Endothelial cell of umbilical vein (primary cell): Measurements from ENCODE around the gene UBA52. TPM values are rescaled to one million over a fixed set of nuclear protein-coding genes. Genes with fewer than 3 reads are reported as not detected.

Source experiments
- BruUV-seq: library from RNA; stranded (reverse); fragments of 400-500 nt; replicated peaks from 2 replicates; lab custom pipeline; 2021; lab: Mats Ljungman, UMichigan
- CTCF ChIA-PET: fragments of 300-600, 350-600 bp; sonication (Branson Sonifier 250); formaldehyde crosslinking; loops from one replicate; lab custom pipeline; 2021; ENCODE audit warnings: antibody characterized with exemption, inconsistent platforms; lab: Charles Lee
- POLR2A ChIA-PET: fragments of 300-600, 350-600 bp; sonication (Branson Sonifier 250); formaldehyde crosslinking; loops from one replicate; lab custom pipeline; 2021; ENCODE audit warnings: antibody characterized with exemption, inconsistent platforms; lab: Charles Lee
- DNase-seq: peaks from one replicate; pipeline ENCODE4 v3.0.0-alpha.2; 2011; ENCODE audit warnings: low read depth, low spot score
- FAIRE-seq: peaks from 2 replicates; lab custom pipeline; 2011; peaks lifted over from hg19 to GRCh38; lab: Jason Lieb, UNC
- H2AFZ ChIP-seq: 2 replicates; pipeline ENCODE4 v1.6.0; 2012; ENCODE audit warnings: low read depth, low read length, control low read depth, inconsistent platforms
- H3K27ac ChIP-seq: 2 replicates; pipeline ENCODE4 v1.5.1; 2011; ENCODE audit warnings: low read depth, mild to moderate bottlenecking, control low read depth, low read length, moderate library complexity; ENCODE audit not compliant: insufficient read depth
- H3K27me3 ChIP-seq, 2 experiments: 2 replicates each; pipeline versions ENCODE4 v1.6.0 to v1.6.1; 2011; ENCODE audit warnings: low read length in 2 of 2, mixed read lengths in 1 of 2; ENCODE audit not compliant: control insufficient read depth in 2 of 2, insufficient read depth in 2 of 2
- H3K36me3 ChIP-seq, 2 experiments: 2 replicates in 1 of 2; 3 replicates in 1 of 2; pipeline ENCODE4 v1.5.1; 2011; ENCODE audit warnings: low read length in 2 of 2, mild to moderate bottlenecking in 1 of 2, moderate library complexity in 1 of 2; ENCODE audit not compliant: control insufficient read depth in 2 of 2, insufficient read depth in 2 of 2; ENCODE audit errors: extremely low read depth in 1 of 2
- H3K4me1 ChIP-seq: 3 replicates; pipeline ENCODE4 v1.5.1; 2011; ENCODE audit warnings: mild to moderate bottlenecking, low read length; ENCODE audit not compliant: control insufficient read depth, insufficient read depth; ENCODE audit errors: extremely low read depth
- H3K4me2 ChIP-seq: 2 replicates; pipeline ENCODE4 v1.6.1; 2011; ENCODE audit warnings: low read length, control low read depth, mixed read lengths; ENCODE audit not compliant: insufficient read depth
- H3K4me3 ChIP-seq, 3 experiments: fragments of 200-600 bp in 1 of 3; sonication (generic), shearing (Covaris generic) in 1 of 3; replicated peaks in 1 of 3; 2 replicates each; pipeline ENCODE4 v1.5.1; 2011 to 2016; ENCODE audit warnings: control low read depth in 3 of 3, low read length in 3 of 3, mild to moderate bottlenecking in 2 of 3, inconsistent platforms in 1 of 3, low read depth in 1 of 3, moderate library complexity in 1 of 3; ENCODE audit not compliant: insufficient read depth in 1 of 3
- H3K79me2 ChIP-seq: 2 replicates; pipeline ENCODE4 v1.6.0; 2012; ENCODE audit warnings: low read length, inconsistent platforms; ENCODE audit not compliant: control insufficient read depth, insufficient read depth
- H3K9ac ChIP-seq: replicated peaks from 2 replicates; pipeline ENCODE3; 2011; ENCODE audit warnings: low read length, control low read depth; ENCODE audit not compliant: insufficient read depth; ENCODE audit errors: extremely low read depth
- H3K9me1 ChIP-seq: replicated peaks from 3 replicates; pipeline ENCODE4 v1.6.0; 2011; ENCODE audit warnings: mild to moderate bottlenecking, low read length; ENCODE audit not compliant: control insufficient read depth, insufficient read depth; ENCODE audit errors: extremely low read depth
- H3K9me3 ChIP-seq: replicated peaks from 2 replicates; pipeline ENCODE4 v1.5.1; 2012; ENCODE audit warnings: low read length, inconsistent platforms; ENCODE audit not compliant: control insufficient read depth, insufficient read depth
- H4K20me1 ChIP-seq: replicated peaks from 2 replicates; pipeline ENCODE3; 2011; ENCODE audit warnings: mild to moderate bottlenecking, low read length; ENCODE audit not compliant: control insufficient read depth, insufficient read depth; ENCODE audit errors: extremely low read depth
- EZH2 ChIP-seq: IDR thresholded peaks from 2 replicates; pipeline ENCODE4 v1.6.1; 2012; ENCODE audit warnings: borderline replicate concordance, low read depth, mild to moderate bottlenecking, moderate library complexity, low read length, inconsistent platforms; ENCODE audit not compliant: severe bottlenecking
- FOS ChIP-seq: IDR thresholded peaks from 2 replicates; pipeline ENCODE4 v1.6.1; 2011; ENCODE audit warnings: mild to moderate bottlenecking, low read length, moderate library complexity, borderline replicate concordance; ENCODE audit not compliant: insufficient read depth
- GATA2 ChIP-seq: IDR thresholded peaks from 2 replicates; pipeline ENCODE4 v1.7.0; 2011; ENCODE audit warnings: low read depth, mild to moderate bottlenecking, moderate library complexity, mixed read lengths, low read length; ENCODE audit not compliant: insufficient read length, insufficient read depth
- POLR2AphosphoS5 ChIP-seq: IDR thresholded peaks from 2 replicates; pipeline ENCODE4 v1.6.1; 2012; ENCODE audit warnings: low read depth, mild to moderate bottlenecking, control low read depth, low read length, moderate library complexity; ENCODE audit not compliant: insufficient read depth
- dilution Hi-C: fragments of 300-500 bp; cut with MboI; formaldehyde crosslinking; loops from one replicate; pipeline ENCODE4 v1.15.0; 2019; ENCODE audit warnings: low sequenced_read_pairs; ENCODE audit not compliant: extremely low pct_ligation_motif_present
- intact Hi-C: fragments of 100-400 bp; cut with micrococcal nuclease; formaldehyde crosslinking; loops from one replicate; pipeline ENCODE4 v1.10.0; 2022
- polyA plus RNA-seq, 4 experiments: library from polyadenylated mRNA; depleted of rRNA in 3 of 4; stranded (reverse) in 3 of 4; unstranded in 1 of 4; fragments of >200 nt; gene quantifications; 2 replicates each; pipeline versions ENCODE4 v1.2.1 to v1.2.3, GENCODE V29; 2011 to 2012; ENCODE audit warnings: missing spikeins in 1 of 4
- total RNA-seq: library from RNA; stranded (reverse); gene quantifications from 2 replicates; pipeline ENCODE4 v1.2.3, GENCODE V29; 2021
- TF ChIP-seq, protein P1 (sequence below): IDR thresholded peaks from 2 replicates; pipeline ENCODE4 v1.6.1; 2011; ENCODE audit not compliant: insufficient read depth, insufficient read length

Gene UBA52
- total and polyA plus RNA-seq, 2 donors (not counting 3 experiments of a cell fraction or from before 2014, with no cell fraction given), result 1,221 to 3,506 TPM

GRCh38 chr19:18611327-18612050 is 39.8 kb downstream of the UBA52 start:
- H4K20me1 ChIP-seq, result no peaks in the 10 kb centered on the region
- H2AFZ ChIP-seq, result no peak overlapping the region
- H3K9me1 ChIP-seq, result no peaks in the 10 kb centered on the region
- peaks cover 16% of the 10 kb centered on the region for H3K4me1 ChIP-seq
- no peak overlapping the region for H3K27ac ChIP-seq
- dilution Hi-C loops (no loop called here), intact Hi-C loops (no loop called here)
- H3K4me3 ChIP-seq, result no peak overlapping the region
- H3K79me2 ChIP-seq, result no peaks in the 10 kb centered on the region
- ChIA-PET CTCF (interaction anchor here (1.4 kb wide), 1 partner anchor 22 kb away, joined by 4 read pairs; the partner anchor contains the start of gene REX1BD), POLR2A (no interaction called here)
- DNase-seq (no peak), FAIRE-seq (no peak)
- BruUV-seq, result no TSS peak
- no peak overlapping the region for H3K4me2 ChIP-seq
- H3K9ac ChIP-seq, result no peak overlapping the region
- H3K36me3 ChIP-seq, result no peaks in the 10 kb centered on the region
- no peaks in the 10 kb centered on the region for H3K9me3 ChIP-seq
- peaks cover 64 to 73% of the 10 kb centered on the region in 2 experiments for H3K27me3 ChIP-seq
- TF ChIP-seq, protein P1, sequence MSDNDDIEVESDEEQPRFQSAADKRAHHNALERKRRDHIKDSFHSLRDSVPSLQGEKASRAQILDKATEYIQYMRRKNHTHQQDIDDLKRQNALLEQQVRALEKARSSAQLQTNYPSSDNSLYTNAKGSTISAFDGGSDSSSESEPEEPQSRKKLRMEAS, result no peak
- TF ChIP-seq FOS, result no peak
- TF ChIP-seq POLR2AphosphoS5, result no peak
- no peak for TF ChIP-seq GATA2
- peak; percentile 43 for TF ChIP-seq EZH2
